ENCODE measurements around the gene CHRNB1.

- TF ChIP-seq POLR2AphosphoS5 (IDR thresholded peaks at IDR 0.05) (no peak), CTCF (IDR thresholded peaks at IDR 0.05) (no peak), POLR2A (IDR thresholded peaks at IDR 0.05) (no peak)
These were observed 21.4 kb downstream of the CHRNB1 start for GRCh38 chr17:7466318-7466638.
